ENCODE results near the gene NMUR1.

DNA sequence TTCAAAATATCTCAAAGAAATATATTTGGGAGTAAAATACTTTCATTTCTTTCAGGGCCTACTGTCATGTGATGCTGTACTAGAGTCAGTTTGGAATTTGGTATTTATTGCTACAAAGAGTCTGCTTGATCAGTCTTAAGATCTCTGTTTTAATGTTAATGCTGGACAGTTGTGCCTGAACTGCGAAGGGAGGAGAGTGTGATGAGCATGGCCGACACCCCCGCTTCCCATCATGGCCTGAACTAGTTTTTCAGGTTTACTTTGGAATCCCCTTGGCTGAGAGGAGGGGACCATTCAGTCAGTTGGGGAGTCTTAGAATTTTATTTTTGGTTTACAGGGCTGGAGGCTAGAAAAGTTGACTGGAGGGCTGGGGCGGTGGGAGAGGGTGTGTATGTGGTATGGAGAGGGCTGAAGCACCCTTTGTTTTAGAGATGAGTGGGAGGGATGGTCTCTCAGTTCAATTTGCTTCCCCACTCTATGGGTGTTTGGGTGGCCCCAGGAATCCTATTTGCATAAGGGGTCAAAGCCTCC lies 41.5 kb upstream of the NMUR1 start:
- TF ChIP-seq, protein P1, sequence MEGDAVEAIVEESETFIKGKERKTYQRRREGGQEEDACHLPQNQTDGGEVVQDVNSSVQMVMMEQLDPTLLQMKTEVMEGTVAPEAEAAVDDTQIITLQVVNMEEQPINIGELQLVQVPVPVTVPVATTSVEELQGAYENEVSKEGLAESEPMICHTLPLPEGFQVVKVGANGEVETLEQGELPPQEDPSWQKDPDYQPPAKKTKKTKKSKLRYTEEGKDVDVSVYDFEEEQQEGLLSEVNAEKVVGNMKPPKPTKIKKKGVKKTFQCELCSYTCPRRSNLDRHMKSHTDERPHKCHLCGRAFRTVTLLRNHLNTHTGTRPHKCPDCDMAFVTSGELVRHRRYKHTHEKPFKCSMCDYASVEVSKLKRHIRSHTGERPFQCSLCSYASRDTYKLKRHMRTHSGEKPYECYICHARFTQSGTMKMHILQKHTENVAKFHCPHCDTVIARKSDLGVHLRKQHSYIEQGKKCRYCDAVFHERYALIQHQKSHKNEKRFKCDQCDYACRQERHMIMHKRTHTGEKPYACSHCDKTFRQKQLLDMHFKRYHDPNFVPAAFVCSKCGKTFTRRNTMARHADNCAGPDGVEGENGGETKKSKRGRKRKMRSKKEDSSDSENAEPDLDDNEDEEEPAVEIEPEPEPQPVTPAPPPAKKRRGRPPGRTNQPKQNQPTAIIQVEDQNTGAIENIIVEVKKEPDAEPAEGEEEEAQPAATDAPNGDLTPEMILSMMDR (IDR thresholded peaks at IDR 0.05 in 4 of 5, conservative IDR thresholded peaks at IDR 0.05 in 1 of 5), result no peak
- TF ChIP-seq POLR2A (IDR thresholded peaks at IDR 0.05), result no peak
